Right lobe of liver (tissue), 6 donors: Measurements from ENCODE around the gene BRD1. TPM values are rescaled to one million over a fixed set of nuclear protein-coding genes. Genes with fewer than 3 reads are reported as not detected.

ENCODE experiments used
- ATAC-seq, 4 donors: fragments of 200-7000 bp; cut with Tn5 transposase; one replicate each; pipeline ENCODE4 v1.9.1; 2020; ENCODE audit warnings: mild to moderate bottlenecking in 4 of 4, moderate library complexity in 4 of 4
- DNase-seq, 3 donors: peaks; one replicate each; pipeline ENCODE4 v3.0.0-alpha.2; 2020
- H3K27ac ChIP-seq, 3 donors: fragments of 200-600 bp; one replicate each; pipeline ENCODE4 v1.8.0; 2022
- H3K27me3 ChIP-seq, 2 donors: fragments of 200-600 bp; one replicate each; pipeline ENCODE4 v1.8.0; 2022
- H3K36me3 ChIP-seq, 4 donors: fragments of 200-600 bp; sonication (generic) in 1 of 4; one replicate each; pipeline versions ENCODE4 v1.5.1 to v1.8.0; 2017 to 2022; ENCODE audit warnings: control low read depth in 1 of 4
- H3K4me1 ChIP-seq, 4 donors: fragments of 200-600 bp; sonication (generic) in 1 of 4; one replicate each; pipeline versions ENCODE4 v1.5.1 to v1.8.0; 2017 to 2022; ENCODE audit warnings: control low read depth in 1 of 4
- H3K4me3 ChIP-seq, 3 donors: fragments of 200-600 bp; one replicate each; pipeline ENCODE4 v1.8.0; 2022
- H3K9me3 ChIP-seq, 4 donors: fragments of 200-600 bp; sonication (generic) in 1 of 4; one replicate each; pipeline versions ENCODE4 v1.5.1 to v1.8.0; 2017 to 2022; ENCODE audit warnings: control low read depth in 1 of 4
- POLR2A ChIP-seq: fragments of 450-650 bp; IDR thresholded peaks from one replicate; pipeline ENCODE4 v1.6.1; 2017; ENCODE audit warnings: antibody characterized with exemption, mild to moderate bottlenecking
- WGBS: methylation state at CpG from one replicate; pipeline ENCODE4 v1.1.6; 2018; ENCODE audit warnings: low coverage, low lambda C conversion rate; ENCODE audit not compliant: insufficient coverage; ENCODE audit errors: missing lambda C conversion rate; 5-methylcytosine and 5-hydroxymethylcytosine counted together
- intact Hi-C, 2 donors: fragments of 100-400 bp; cut with DNase I; formaldehyde crosslinking; loops; one replicate each; pipeline versions ENCODE4 v1.11.2 to v1.14.1; 2022
- total RNA-seq, 6 experiments: library from RNA; depleted of rRNA in 2 of 6; stranded (reverse); fragments of >200 nt in 2 of 6; fragmentation: NEBNext Ultra II Directional in 3 of 6; extraction: Animal tissue kit (Norgen Biotek cat#: 25700) in 3 of 6; gene quantifications; one replicate each; pipeline versions ENCODE4 v1.1.0 to v1.2.4, GENCODE V29; 2016 to 2023
- TF ChIP-seq, protein P1 (sequence below), 4 donors: fragments of 200-600 bp in 3 of 4; fragments of 450-650 bp in 1 of 4; IDR thresholded peaks; one replicate each; pipeline versions ENCODE4 v1.5.1 to v1.8.0; 2016 to 2022; ENCODE audit warnings: antibody characterized with exemption in 4 of 4, mild to moderate bottlenecking in 2 of 4
- donor health status: DM: no; HTN: yes; CAD: no.
- donor health status: DM: no; HTN: no; CAD: no.
- donor health status: DM: no; HTN: no; CAD: no.
- donor health status: DM: no; HTN: yes; CAD: no.
- donor health status: DM: no; HTN: yes; CAD: no.

Gene BRD1
- total RNA-seq, 6 experiments from 2014 or later, result 9.3 to 17.8 (median 11.6) TPM

DNA sequence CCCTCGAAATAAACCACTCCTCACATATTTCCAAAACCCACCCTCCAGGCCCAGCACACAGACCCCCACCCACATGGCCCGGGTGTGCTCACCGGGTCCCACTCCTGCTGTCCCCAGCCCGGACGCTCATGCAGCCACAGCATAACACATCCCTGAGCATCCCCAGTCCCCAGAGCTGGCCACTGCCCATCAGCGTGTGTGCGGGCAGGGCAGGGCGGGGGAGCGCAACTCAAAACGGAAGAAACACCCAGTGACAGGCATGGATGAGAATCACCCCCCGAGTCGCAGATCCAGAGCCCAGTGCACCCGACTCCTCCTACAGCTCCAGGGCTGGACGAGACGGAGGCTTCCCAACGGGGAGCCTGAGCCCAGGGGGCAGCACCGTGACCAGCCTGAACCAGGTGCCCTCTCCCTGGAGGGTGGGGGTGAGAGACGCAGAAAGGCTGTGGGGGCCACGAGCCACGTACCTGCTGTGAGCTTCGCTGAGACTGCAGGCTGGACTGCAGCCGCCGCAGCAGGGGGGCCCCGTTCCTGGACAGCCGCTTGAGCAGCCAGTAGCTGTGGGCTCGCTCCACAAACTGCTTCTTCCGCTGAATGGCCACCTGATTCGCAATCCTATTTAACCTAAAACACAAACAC is 23.8 kb downstream of the BRD1 start:
- no peaks in the 10 kb centered on the region for H3K9me3 ChIP-seq
- H3K36me3 ChIP-seq, result peaks cover 0 to 35% (median 6%) of the 10 kb centered on the region in 4 donors
- peaks cover 0 to 4% (median 0%) of the 10 kb centered on the region in 4 donors for H3K4me1 ChIP-seq
- WGBS, result 88% methylated on average over 4 of the region's 28 CpGs
- no peaks in the 10 kb centered on the region for H3K27me3 ChIP-seq
- no peak for DNase-seq
- H3K27ac ChIP-seq, result no peak overlapping the region
- TF ChIP-seq, protein P1, sequence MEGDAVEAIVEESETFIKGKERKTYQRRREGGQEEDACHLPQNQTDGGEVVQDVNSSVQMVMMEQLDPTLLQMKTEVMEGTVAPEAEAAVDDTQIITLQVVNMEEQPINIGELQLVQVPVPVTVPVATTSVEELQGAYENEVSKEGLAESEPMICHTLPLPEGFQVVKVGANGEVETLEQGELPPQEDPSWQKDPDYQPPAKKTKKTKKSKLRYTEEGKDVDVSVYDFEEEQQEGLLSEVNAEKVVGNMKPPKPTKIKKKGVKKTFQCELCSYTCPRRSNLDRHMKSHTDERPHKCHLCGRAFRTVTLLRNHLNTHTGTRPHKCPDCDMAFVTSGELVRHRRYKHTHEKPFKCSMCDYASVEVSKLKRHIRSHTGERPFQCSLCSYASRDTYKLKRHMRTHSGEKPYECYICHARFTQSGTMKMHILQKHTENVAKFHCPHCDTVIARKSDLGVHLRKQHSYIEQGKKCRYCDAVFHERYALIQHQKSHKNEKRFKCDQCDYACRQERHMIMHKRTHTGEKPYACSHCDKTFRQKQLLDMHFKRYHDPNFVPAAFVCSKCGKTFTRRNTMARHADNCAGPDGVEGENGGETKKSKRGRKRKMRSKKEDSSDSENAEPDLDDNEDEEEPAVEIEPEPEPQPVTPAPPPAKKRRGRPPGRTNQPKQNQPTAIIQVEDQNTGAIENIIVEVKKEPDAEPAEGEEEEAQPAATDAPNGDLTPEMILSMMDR (IDR thresholded peaks at IDR 0.05), result no peak
- no peak for TF ChIP-seq POLR2A
- no peak for ATAC-seq
- intact Hi-C loops, result no loop called here
- H3K4me3 ChIP-seq, result no peak overlapping the region

DNA sequence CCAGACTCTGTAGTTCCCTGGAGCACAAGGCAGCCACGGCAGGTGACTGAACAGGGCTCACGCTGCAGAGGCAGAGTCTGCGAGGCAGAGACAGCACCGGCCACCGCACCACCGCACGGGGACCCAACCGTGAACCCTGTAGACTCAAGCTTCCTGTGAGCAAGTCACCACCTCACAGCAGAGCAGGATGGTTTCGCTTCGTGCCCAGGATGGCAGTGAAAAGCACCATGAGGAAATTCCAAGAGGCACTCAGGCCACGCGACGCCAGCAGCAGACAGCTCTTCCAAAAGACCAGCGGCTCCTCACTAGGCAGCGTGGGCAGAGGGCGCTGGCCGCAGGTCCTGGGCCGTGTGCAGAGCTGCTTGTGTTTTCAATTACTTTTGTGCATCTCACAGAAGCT is 24.5 kb downstream of the BRD1 start:
- H3K4me1 ChIP-seq, result peaks cover 0 to 4% (median 0%) of the 10 kb centered on the region in 4 donors
- H3K36me3 ChIP-seq, result peaks cover 0 to 43% (median 10%) of the 10 kb centered on the region in 4 donors
- WGBS, result 79% methylated on average over 3 of the region's 18 CpGs

DNA sequence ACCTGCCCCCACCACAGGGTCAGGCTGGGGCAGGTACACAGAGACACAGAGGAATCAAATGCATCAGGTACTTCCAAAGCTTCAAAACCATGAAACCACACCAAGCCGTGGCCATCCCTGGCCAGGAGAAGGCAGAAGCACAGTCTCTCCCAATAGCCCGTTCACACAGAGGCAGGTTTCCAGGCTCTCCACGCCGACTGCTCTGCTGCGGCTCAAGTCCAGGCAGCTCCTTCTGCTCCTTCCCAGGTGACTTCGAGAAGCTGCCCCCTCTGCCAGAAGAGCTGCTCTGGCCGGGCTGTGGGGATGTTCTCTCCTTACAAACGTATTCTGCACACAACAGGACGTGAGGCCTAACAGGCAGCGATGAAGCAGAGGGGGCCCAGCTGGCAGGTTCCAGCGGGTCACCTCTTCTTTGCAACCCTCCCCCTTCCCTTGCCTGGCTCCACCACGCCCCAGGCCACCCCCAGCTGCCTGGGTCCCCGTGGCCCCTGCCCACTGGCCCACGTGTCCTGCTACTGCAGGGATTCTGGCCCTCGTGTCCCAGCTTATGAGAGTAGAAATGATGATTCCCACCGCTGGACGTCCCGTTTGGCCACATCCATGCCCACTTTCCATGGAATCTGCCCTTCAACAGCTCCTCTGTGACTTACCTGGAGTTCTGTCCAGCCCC is 26.1 kb downstream of the BRD1 start:
- no peaks in the 10 kb centered on the region for H3K9me3 ChIP-seq
- no peak overlapping the region for H3K27ac ChIP-seq
- no CpG with 5 or more reads among the region's 18 CpGs for WGBS
- H3K4me3 ChIP-seq, result no peak overlapping the region
- no peaks in the 10 kb centered on the region for H3K4me1 ChIP-seq
- peak in 1 of 3 donors; percentile 48 for DNase-seq
- H3K36me3 ChIP-seq, result peaks cover 0 to 59% (median 19%) of the 10 kb centered on the region in 4 donors
- intact Hi-C loops, result no loop called here
- no peak for ATAC-seq
- H3K27me3 ChIP-seq, result no peaks in the 10 kb centered on the region
- no peak for TF ChIP-seq POLR2A
- TF ChIP-seq, protein P1 (IDR thresholded peaks at IDR 0.05), result no peak

More for the DNA sequence above, 24.5 kb downstream of the BRD1 start:
- no peaks in the 10 kb centered on the region for H3K27me3 ChIP-seq
- intact Hi-C loops, result no loop called here
- ATAC-seq (no peak), DNase-seq (no peak)
- H3K4me3 ChIP-seq, result no peak overlapping the region
- TF ChIP-seq, protein P1 (IDR thresholded peaks at IDR 0.05), result no peak
- TF ChIP-seq POLR2A, result no peak
- H3K27ac ChIP-seq, result no peak overlapping the region
- H3K9me3 ChIP-seq, result no peaks in the 10 kb centered on the region

- 81% methylated on average over 12 of the region's 29 CpGs for WGBS
- H3K27ac ChIP-seq, result no peak overlapping the region
- no peaks in the 10 kb centered on the region for H3K9me3 ChIP-seq
- intact Hi-C loops, result no loop called here
- ATAC-seq (peak; percentile 28 to 45 (median 36)), DNase-seq (peak in 1 of 3 donors; percentile 45)
- no peak overlapping the region for H3K4me3 ChIP-seq
- TF ChIP-seq, protein P1 (IDR thresholded peaks at IDR 0.05), result no peak
- TF ChIP-seq POLR2A, result no peak
- H3K4me1 ChIP-seq, result no peaks in the 10 kb centered on the region
- H3K27me3 ChIP-seq, result no peaks in the 10 kb centered on the region
- H3K36me3 ChIP-seq, result peaks cover 0 to 68% (median 23%) of the 10 kb centered on the region in 4 donors
These were observed 27.1 kb downstream of the BRD1 start for GRCh38 chr22:49800408-49801238.
